B cell (primary cell): ENCODE results near the gene DLG1. TPM values are rescaled to one million over a fixed set of nuclear protein-coding genes. Genes with fewer than 3 reads are reported as not detected.
A peak's percentile ranks its signal among the peaks of the same experiment; 100 is the strongest.

Source experiments
- ATAC-seq: fragments of 200-7000 bp; cut with Tn5 transposase; one replicate; pipeline ENCODE4 v1.10.0; 2021; ENCODE audit warnings: low read depth, mild to moderate bottlenecking, moderate number of reproducible peaks, moderate library complexity
- CTCF ChIA-PET: fragments of 350-600 bp; sonication (Branson Sonifier 250); formaldehyde crosslinking; loops from one replicate; lab custom pipeline; 2021; ENCODE audit warnings: antibody characterized with exemption, inconsistent platforms; lab: Charles Lee
- POLR2A ChIA-PET: fragments of 350-600 bp; sonication (Branson Sonifier 250); formaldehyde crosslinking; loops from one replicate; lab custom pipeline; 2021; ENCODE audit warnings: antibody characterized with exemption; lab: Charles Lee
- DNase-seq: peaks from one replicate; pipeline ENCODE4 v3.0.0; 2013
- H2AFZ ChIP-seq: 2 replicates; pipeline ENCODE4 v1.6.1; 2012; ENCODE audit warnings: mild to moderate bottlenecking, low read depth, low read length; ENCODE audit not compliant: insufficient read depth, poor library complexity, severe bottlenecking
- H3K27ac ChIP-seq, 2 donors: 1 replicate in 1 of 2; 2 replicates in 1 of 2; pipeline ENCODE4 v1.5.1; 2012 to 2013; ENCODE audit warnings: low read length in 2 of 2, mild to moderate bottlenecking in 2 of 2, moderate library complexity in 1 of 2
- H3K27me3 ChIP-seq, 4 experiments: fragments of 200-600 bp in 1 of 4; sonication (generic) in 1 of 4; replicated peaks in 1 of 4; 1 replicate in 2 of 4; 2 replicates in 2 of 4; pipeline versions ENCODE4 v1.6.1 to v1.7.0; 2013 to 2016; ENCODE audit warnings: low read length in 3 of 4, mild to moderate bottlenecking in 2 of 4, mixed read lengths in 1 of 4, moderate library complexity in 1 of 4; ENCODE audit not compliant: insufficient read depth in 4 of 4, control insufficient read depth in 3 of 4; ENCODE audit errors: control extremely low read depth in 1 of 4
- H3K36me3 ChIP-seq, 2 experiments: replicated peaks in 1 of 2; 1 replicate in 1 of 2; 2 replicates in 1 of 2; pipeline versions ENCODE4 v1.6.1 to v1.7.1; 2013; ENCODE audit warnings: low read length in 1 of 2; ENCODE audit not compliant: insufficient read depth in 2 of 2, control insufficient read depth in 1 of 2; ENCODE audit errors: control extremely low read depth in 1 of 2, extremely low read depth in 1 of 2
- H3K4me1 ChIP-seq, 2 donors: fragments of 200-600 bp in 1 of 2; sonication (generic) in 1 of 2; 1 replicate in 1 of 2; 2 replicates in 1 of 2; pipeline versions ENCODE4 v1.5.1 to v1.6.1; 2013 to 2017; ENCODE audit warnings: low read length in 2 of 2; ENCODE audit not compliant: control insufficient read depth in 2 of 2, insufficient read depth in 2 of 2
- H3K4me2 ChIP-seq: replicated peaks from 2 replicates; pipeline ENCODE3; 2012; ENCODE audit warnings: mild to moderate bottlenecking, low read depth, low read length; ENCODE audit not compliant: poor library complexity, severe bottlenecking
- H3K4me3 ChIP-seq, 5 experiments: fragments of 200-600 bp in 1 of 5; sonication (generic) in 1 of 5; 1 replicate in 3 of 5; 2 replicates in 2 of 5; pipeline versions ENCODE4 v1.5.1 to v1.7.0; 2011 to 2016; ENCODE audit warnings: low read length in 4 of 5, mild to moderate bottlenecking in 4 of 5, low read depth in 2 of 5, control low read depth in 1 of 5, moderate library complexity in 1 of 5; ENCODE audit not compliant: insufficient read depth in 1 of 5; ENCODE audit errors: control extremely low read depth in 1 of 5, extremely low read depth in 1 of 5
- H3K79me2 ChIP-seq: fragments of 200-600 bp; sonication (generic); one replicate; pipeline ENCODE4 v1.6.0; 2016; ENCODE audit warnings: low read length; ENCODE audit not compliant: control insufficient read depth, insufficient read depth
- H3K9ac ChIP-seq: fragments of 200-600 bp; sonication (generic); 2 replicates; pipeline ENCODE4 v1.6.1; 2017; ENCODE audit warnings: mild to moderate bottlenecking, low read length, moderate library complexity
- H3K9me3 ChIP-seq, 3 donors: one replicate each; pipeline versions ENCODE4 v1.6.1 to v1.7.1; 2013; ENCODE audit warnings: low read length in 2 of 3; ENCODE audit not compliant: control insufficient read depth in 2 of 3, insufficient read depth in 1 of 3; ENCODE audit errors: control extremely low read depth in 1 of 3
- H4K20me1 ChIP-seq: 2 replicates; pipeline ENCODE4 v1.6.0; 2012; ENCODE audit warnings: mild to moderate bottlenecking, low read length; ENCODE audit not compliant: insufficient read depth, control insufficient read depth, poor library complexity, severe bottlenecking
- H3K27ac Mint-ChIP-seq: one replicate; pipeline ENCODE4 v1.8.0; 2021; ENCODE audit warnings: mixed read lengths
- H3K27me3 Mint-ChIP-seq: one replicate; pipeline ENCODE4 v1.8.0; 2021; ENCODE audit warnings: mixed read lengths
- H3K4me1 Mint-ChIP-seq: one replicate; pipeline ENCODE4 v1.8.0; 2021; ENCODE audit warnings: mixed read lengths
- H3K4me3 Mint-ChIP-seq: one replicate; pipeline ENCODE4 v1.8.0; 2021; ENCODE audit warnings: mixed read lengths
- H3K9me3 Mint-ChIP-seq: one replicate; pipeline ENCODE4 v1.8.0; 2022; ENCODE audit warnings: mixed read lengths; ENCODE audit not compliant: insufficient read depth
- CTCF ChIP-seq: fragments of 200-600 bp; IDR thresholded peaks from one replicate; pipeline ENCODE4 v1.8.0; 2022; ENCODE audit warnings: antibody characterized with exemption, mild to moderate bottlenecking
- EZH2 ChIP-seq: IDR thresholded peaks from 2 replicates; pipeline ENCODE4 v1.6.1; 2012; ENCODE audit warnings: borderline replicate concordance, low read depth, mild to moderate bottlenecking, moderate library complexity, low read length; ENCODE audit not compliant: insufficient read depth, poor library complexity, severe bottlenecking
- WGBS: methylation state at CpG from one replicate; pipeline ENCODE4 v1.1.5; 2013; ENCODE audit warnings: missing lambda C conversion rate; ENCODE audit not compliant: insufficient coverage; 5-methylcytosine and 5-hydroxymethylcytosine counted together
- intact Hi-C: fragments of 100-400 bp; cut with micrococcal nuclease; formaldehyde crosslinking; loops from one replicate; pipeline ENCODE4 v1.10.0; 2022
- polyA plus RNA-seq: library from polyadenylated mRNA; depleted of rRNA; stranded (reverse); fragments of >200 nt; gene quantifications from 2 replicates; pipeline ENCODE4 v1.2.3, GENCODE V29; 2012
- total RNA-seq, 2 donors: library from RNA; stranded (reverse); fragments of 120-200 nt in 1 of 2; gene quantifications; 1 replicate in 1 of 2; 2 replicates in 1 of 2; pipeline versions ENCODE4 v1.2.3 to v1.2.4, GENCODE V29; 2013 to 2022

DLG1 gene
- total and polyA plus RNA-seq, 2 donors (not counting 1 experiment from before 2014, with no cell fraction given) = 23.4 to 114 TPM

GRCh38 chr3:197297002-197297401 lies 1.4 kb downstream of the DLG1 start:
- Histone ChIP-seq H3K4me3 (peak overlapping the region; percentile 75 to 97 (median 95)), H3K27me3 (peaks cover 0 to 14% (median 7%) of the 10 kb centered on the region in 4 experiments), H4K20me1 (no peaks in the 10 kb centered on the region), H2AFZ (peak overlapping the region; percentile 94), H3K4me1 (peaks cover 16 to 21% of the 10 kb centered on the region in 2 donors), H3K4me2 (peak overlapping the region; percentile 88), H3K9ac (peak overlapping the region; percentile 90), H3K79me2 (peaks cover 10% of the 10 kb centered on the region), H3K9me3 (no peaks in the 10 kb centered on the region), H3K27ac (peak overlapping the region; percentile 48 to 79), H3K36me3 (peaks cover 0 to 12% of the 10 kb centered on the region in 2 experiments)
- no peak for ATAC-seq
- under 1% methylated on average over 10 of the region's 15 CpGs for WGBS
- TF ChIP-seq EZH2 (no peak), CTCF (no peak)
- Mint-ChIP-seq H3K9me3 (no peaks in the 10 kb centered on the region), H3K27ac (peak overlapping the region; percentile 95), H3K27me3 (peaks cover 16% of the 10 kb centered on the region), H3K4me1 (peaks cover 32% of the 10 kb centered on the region), H3K4me3 (peak overlapping the region; percentile 97)
- ChIA-PET CTCF (interaction anchor here (3.4 kb wide), 1 partner anchor 40 kb away, joined by 16 read pairs; no protein-coding TSS in a partner anchor), POLR2A (no interaction called here)
- intact Hi-C loops = loop anchor here (5.0 to 10.0 kb wide), 2 partner anchors 40 to 792 kb away; partner anchors contain the start of gene RNF168
- peak; percentile 30 for DNase-seq

- H3K27me3 ChIP-seq = peaks cover 0 to 14% (median 7%) of the 10 kb centered on the region in 4 experiments
- H2AFZ ChIP-seq = peak overlapping the region; percentile 94
- POLR2A ChIA-PET = no interaction called here
- H3K4me3 Mint-ChIP-seq = peak overlapping the region; percentile 97
- H3K9ac ChIP-seq = peak overlapping the region; percentile 90
- TF ChIP-seq CTCF = no peak
- TF ChIP-seq EZH2 = no peak
- WGBS = no CpG with 5 or more reads among the region's 2 CpGs
- peaks cover 16 to 21% of the 10 kb centered on the region in 2 donors for H3K4me1 ChIP-seq
- ATAC-seq (no peak), DNase-seq (no peak)
- CTCF ChIA-PET = interaction anchor here (3.4 kb wide), 1 partner anchor 40 kb away, joined by 16 read pairs; no protein-coding TSS in a partner anchor
- H3K27ac ChIP-seq = peak overlapping the region in 1 of 2 donors; percentile 79
- intact Hi-C loops = loop anchor here (5.0 to 10.0 kb wide), 2 partner anchors 39 to 792 kb away; partner anchors contain the start of gene RNF168
- H4K20me1 ChIP-seq = no peaks in the 10 kb centered on the region
- no peaks in the 10 kb centered on the region for H3K9me3 Mint-ChIP-seq
- H3K36me3 ChIP-seq = peaks cover under 1 to 16% of the 10 kb centered on the region in 2 experiments
- no peaks in the 10 kb centered on the region for H3K9me3 ChIP-seq
- H3K4me3 ChIP-seq = peak overlapping the region in 2 of 5 experiments; percentile 75 to 88
- H3K79me2 ChIP-seq = peaks cover 15% of the 10 kb centered on the region
- peaks cover 16% of the 10 kb centered on the region for H3K27me3 Mint-ChIP-seq
- H3K4me1 Mint-ChIP-seq = peaks cover 33% of the 10 kb centered on the region
- peak overlapping the region; percentile 95 for H3K27ac Mint-ChIP-seq
- peak overlapping the region; percentile 88 for H3K4me2 ChIP-seq
Measured at GRCh38 chr3:197296545-197296944, 1.9 kb downstream of the DLG1 start.
